ENCODE measurements around the gene ASB1.

Gene ASB1

GRCh38 chr2:238495422-238495821 lies 68.7 kb downstream of the ASB1 start:
- DNase-seq (ENCODE audit: low read depth) = no peak

- DNase-seq (ENCODE audit: low read depth) = no peak
Measured at GRCh38 chr2:238496756-238497609, 70.3 kb downstream of the ASB1 start.

- no peak for DNase-seq (ENCODE audit: low read depth)
Measured at GRCh38 chr2:238497610-238498005, 70.9 kb downstream of the ASB1 start.

- no peak for DNase-seq (ENCODE audit: low read depth)
Measured at GRCh38 chr2:238498188-238498587, 71.5 kb downstream of the ASB1 start.

- no peak for DNase-seq (ENCODE audit: low read depth)
Measured at GRCh38 chr2:238498691-238499295, 72.1 kb downstream of the ASB1 start.

- DNase-seq (ENCODE audit: low read depth) = no peak
Measured at GRCh38 chr2:238499731-238500580, 73.2 kb downstream of the ASB1 start.

- no peak for DNase-seq (ENCODE audit: low read depth)
Measured at GRCh38 chr2:238501311-238501710, 74.6 kb downstream of the ASB1 start.
